GM13977 (cell line): ENCODE results near the gene SPEG.
A peak's percentile ranks its signal among the peaks of the same experiment; 100 is the strongest.

ENCODE experiments used
- DNase-seq: peaks from one replicate; pipeline ENCODE4 v3.0.0; 2012; ENCODE audit warnings: low spot score
- CTCF ChIP-seq: IDR thresholded peaks from 2 replicates; pipeline ENCODE4 v1.5.1; 2012; ENCODE audit warnings: mild to moderate bottlenecking, control low read depth; ENCODE audit not compliant: insufficient read depth; ENCODE audit errors: extremely low read depth, missing control alignments
- in situ Hi-C: fragments of 300-500 bp; cut with MboI; formaldehyde crosslinking; loops from one replicate; pipeline ENCODE4 v1.12.0; 2022; ENCODE audit warnings: low sequenced_read_pairs, low pct_unique_long_range_greater_than_20kb, mixed read lengths, inconsistent platforms; ENCODE audit not compliant: unreplicated experiment

SPEG gene

GRCh38 chr2:219399716-219400478, 34.7 kb upstream of the SPEG start:
- TF ChIP-seq CTCF: no peak
- DNase-seq: no peak
- in situ Hi-C loops: loop anchor here (10.0 kb wide), 1 partner anchor 135 kb away; no protein-coding TSS in a partner anchor

GRCh38 chr2:219400562-219400961, 34.1 kb upstream of the SPEG start:
- in situ Hi-C loops: loop anchor here (10.0 kb wide), 1 partner anchor 134 kb away; no protein-coding TSS in a partner anchor
- TF ChIP-seq CTCF: no peak
- DNase-seq: no peak

GRCh38 chr2:219401606-219402005, 33.0 kb upstream of the SPEG start:
- TF ChIP-seq CTCF: no peak
- DNase-seq: no peak
- in situ Hi-C loops: loop anchor here (10.0 kb wide), 1 partner anchor 133 kb away; no protein-coding TSS in a partner anchor

GRCh38 chr2:219402665-219403515, 31.8 kb upstream of the SPEG start:
- peak; percentile 82 for DNase-seq
- in situ Hi-C loops: loop anchor here (10.0 kb wide), 1 partner anchor 132 kb away; no protein-coding TSS in a partner anchor
- TF ChIP-seq CTCF: peak; percentile 87

- no peak for TF ChIP-seq CTCF
- no peak for DNase-seq
Measured at GRCh38 chr2:219403861-219404260, 30.8 kb upstream of the SPEG start.

GRCh38 chr2:219404291-219404910, 30.2 kb upstream of the SPEG start:
- in situ Hi-C loops: loop anchor here (10.0 kb wide), 1 partner anchor 130 kb away; no protein-coding TSS in a partner anchor
- no peak for DNase-seq
- TF ChIP-seq CTCF: no peak

More at GRCh38 chr2:219403861-219404260, 30.8 kb upstream of the SPEG start:
- in situ Hi-C loops: loop anchor here (10.0 kb wide), 1 partner anchor 131 kb away; no protein-coding TSS in a partner anchor
